OCI-LY3 (cell line): Measurements from ENCODE around the gene ADIG.

ENCODE experiments used
- EZH2phosphoT487 ChIP-seq: fragments of 200-600 bp; shearing (Covaris generic); IDR thresholded peaks from 2 replicates; pipeline ENCODE4 v1.6.1; 2018; ENCODE audit warnings: antibody characterized with exemption, mixed run types, low read depth
- TF ChIP-seq, protein P1 (sequence below): fragments of 200-600, 300-600 bp; sonication (generic); IDR thresholded peaks from 2 replicates; pipeline ENCODE4 v1.5.1; 2014; ENCODE audit warnings: antibody characterized with exemption, low read length, low read depth

DNA sequence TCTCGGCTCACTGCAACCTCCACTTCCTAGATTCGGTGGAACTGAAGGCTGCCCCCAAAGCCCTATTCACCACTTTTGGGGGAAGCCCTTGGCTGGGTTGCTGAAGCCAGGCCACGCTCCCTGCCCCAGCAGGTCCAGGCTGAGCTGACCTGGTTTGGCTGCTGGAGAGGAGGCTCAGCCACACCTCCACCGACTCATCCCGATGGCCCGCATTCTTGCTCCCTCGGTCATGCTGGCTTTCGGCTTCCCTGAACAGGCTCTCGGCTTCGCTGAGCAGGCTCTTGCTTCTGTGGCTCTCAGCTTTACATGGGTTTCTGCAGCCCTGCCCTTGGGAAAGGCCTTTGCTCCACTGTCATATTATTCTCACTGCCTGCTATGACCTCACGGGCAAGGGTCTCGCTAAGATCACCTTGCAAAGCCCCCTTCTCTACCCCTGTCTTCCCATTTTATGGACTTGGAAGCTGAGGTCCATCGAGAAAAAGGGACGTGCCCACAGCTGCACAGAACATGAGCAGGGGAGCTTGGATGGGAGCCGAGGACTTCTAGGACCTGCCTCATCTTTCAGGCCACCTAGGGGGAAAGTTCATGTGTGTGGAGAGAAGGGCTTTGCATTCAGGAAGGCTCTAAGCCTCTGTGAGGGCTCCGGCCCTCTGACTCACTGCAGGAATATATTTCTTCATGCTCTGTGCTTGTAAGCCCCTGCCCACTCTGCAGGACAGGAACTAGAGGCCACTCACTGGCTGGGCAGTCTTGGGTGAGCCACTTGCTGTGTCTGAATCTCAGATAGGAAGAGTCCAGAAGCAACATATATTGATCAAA lies 36.2 kb downstream of the ADIG start:
- TF ChIP-seq, protein P1, sequence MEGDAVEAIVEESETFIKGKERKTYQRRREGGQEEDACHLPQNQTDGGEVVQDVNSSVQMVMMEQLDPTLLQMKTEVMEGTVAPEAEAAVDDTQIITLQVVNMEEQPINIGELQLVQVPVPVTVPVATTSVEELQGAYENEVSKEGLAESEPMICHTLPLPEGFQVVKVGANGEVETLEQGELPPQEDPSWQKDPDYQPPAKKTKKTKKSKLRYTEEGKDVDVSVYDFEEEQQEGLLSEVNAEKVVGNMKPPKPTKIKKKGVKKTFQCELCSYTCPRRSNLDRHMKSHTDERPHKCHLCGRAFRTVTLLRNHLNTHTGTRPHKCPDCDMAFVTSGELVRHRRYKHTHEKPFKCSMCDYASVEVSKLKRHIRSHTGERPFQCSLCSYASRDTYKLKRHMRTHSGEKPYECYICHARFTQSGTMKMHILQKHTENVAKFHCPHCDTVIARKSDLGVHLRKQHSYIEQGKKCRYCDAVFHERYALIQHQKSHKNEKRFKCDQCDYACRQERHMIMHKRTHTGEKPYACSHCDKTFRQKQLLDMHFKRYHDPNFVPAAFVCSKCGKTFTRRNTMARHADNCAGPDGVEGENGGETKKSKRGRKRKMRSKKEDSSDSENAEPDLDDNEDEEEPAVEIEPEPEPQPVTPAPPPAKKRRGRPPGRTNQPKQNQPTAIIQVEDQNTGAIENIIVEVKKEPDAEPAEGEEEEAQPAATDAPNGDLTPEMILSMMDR, result no peak
- no peak for TF ChIP-seq EZH2phosphoT487
